Liver (tissue), 9 donors: ENCODE measurements around the gene ADORA2B. TPM values are rescaled to one million over a fixed set of nuclear protein-coding genes. Genes with fewer than 3 reads are reported as not detected.
"Not testable (repeated sequence)": the region's sequence is repeated elsewhere in the genome, so short reads cannot be mapped to it uniquely, and the experiment has no call there.

Experiments
- DNase-seq: peaks from one replicate; pipeline ENCODE4 v3.0.0-alpha.2; 2017; ENCODE audit warnings: low spot score
- H3K27ac ChIP-seq, 2 donors: one replicate each; pipeline ENCODE4 v1.7.0; 2013; ENCODE audit warnings: inconsistent platforms in 2 of 2, low read length in 2 of 2, control low read depth in 1 of 2, low read depth in 1 of 2, mild to moderate bottlenecking in 1 of 2
- H3K27me3 ChIP-seq, 4 donors: one replicate each; pipeline versions ENCODE4 v1.6.1 to v1.7.0; 2013; ENCODE audit warnings: low read length in 3 of 4, inconsistent platforms in 1 of 4, mild to moderate bottlenecking in 1 of 4, moderate library complexity in 1 of 4; ENCODE audit not compliant: control insufficient read depth in 4 of 4, insufficient read depth in 4 of 4
- H3K36me3 ChIP-seq, 4 donors: one replicate each; pipeline versions ENCODE4 v1.6.1 to v1.7.0; 2013; ENCODE audit warnings: low read length in 3 of 4, mild to moderate bottlenecking in 3 of 4, low read depth in 1 of 4, moderate library complexity in 1 of 4; ENCODE audit not compliant: control insufficient read depth in 4 of 4, insufficient read depth in 3 of 4
- H3K4me1 ChIP-seq, 4 donors: one replicate each; pipeline versions ENCODE4 v1.6.1 to v1.7.0; 2013; ENCODE audit warnings: low read length in 3 of 4, mild to moderate bottlenecking in 3 of 4, moderate library complexity in 1 of 4; ENCODE audit not compliant: control insufficient read depth in 4 of 4, insufficient read depth in 4 of 4
- H3K4me3 ChIP-seq, 3 donors: one replicate each; pipeline versions ENCODE4 v1.6.1 to v1.7.0; 2013; ENCODE audit warnings: low read length in 3 of 3, control low read depth in 1 of 3, low read depth in 1 of 3, mild to moderate bottlenecking in 1 of 3
- H3K9ac ChIP-seq, 2 donors: one replicate each; pipeline ENCODE4 v1.7.0; 2013; ENCODE audit warnings: low read length in 2 of 2, mild to moderate bottlenecking in 2 of 2, moderate library complexity in 2 of 2, control low read depth in 1 of 2, low read depth in 1 of 2
- H3K9me3 ChIP-seq, 4 donors: one replicate each; pipeline versions ENCODE4 v1.6.1 to v1.7.0; 2013; ENCODE audit warnings: low read length in 3 of 4; ENCODE audit not compliant: control insufficient read depth in 4 of 4
- EGR1 ChIP-seq, 2 donors: IDR thresholded peaks; 2 replicates each; pipeline ENCODE4 v1.6.1; 2016 to 2018; ENCODE audit warnings: antibody characterized with exemption in 2 of 2, low read depth in 2 of 2
- FOXA1 ChIP-seq: IDR thresholded peaks from 2 replicates; pipeline ENCODE4 v1.6.1; 2016; ENCODE audit warnings: antibody characterized with exemption
- FOXA2 ChIP-seq: IDR thresholded peaks from 2 replicates; pipeline ENCODE4 v1.6.1; 2016; ENCODE audit warnings: antibody characterized with exemption
- GABPA ChIP-seq, 2 donors: IDR thresholded peaks in 1 of 2; conservative IDR thresholded peaks in 1 of 2; 2 replicates each; pipeline ENCODE4 v1.6.1; 2016; ENCODE audit warnings: antibody characterized with exemption in 2 of 2, mild to moderate bottlenecking in 1 of 2, moderate library complexity in 1 of 2
- HNF4A ChIP-seq, 2 donors: conservative IDR thresholded peaks; 2 replicates each; pipeline ENCODE4 v1.6.1; 2016; ENCODE audit warnings: antibody characterized with exemption in 2 of 2, mild to moderate bottlenecking in 2 of 2
- HNF4G ChIP-seq: IDR thresholded peaks from 2 replicates; pipeline ENCODE4 v1.6.1; 2016; ENCODE audit warnings: antibody characterized with exemption
- JUND ChIP-seq, 2 donors: IDR thresholded peaks; 2 replicates each; pipeline ENCODE4 v1.6.1; 2016; ENCODE audit warnings: antibody characterized with exemption in 2 of 2
- NR2F2 ChIP-seq: IDR thresholded peaks from 2 replicates; pipeline ENCODE4 v1.6.1; 2016; ENCODE audit warnings: antibody characterized with exemption
- RAD21 ChIP-seq, 2 donors: IDR thresholded peaks; 2 replicates each; pipeline ENCODE4 v1.6.1; 2016; ENCODE audit warnings: antibody characterized with exemption in 2 of 2, mild to moderate bottlenecking in 2 of 2
- RXRA ChIP-seq, 2 donors: IDR thresholded peaks; 2 replicates each; pipeline ENCODE4 v1.6.1; 2017 to 2018; ENCODE audit warnings: antibody characterized with exemption in 2 of 2, mild to moderate bottlenecking in 1 of 2
- SP1 ChIP-seq: IDR thresholded peaks from 2 replicates; pipeline ENCODE4 v1.6.1; 2018; ENCODE audit warnings: antibody characterized with exemption, mild to moderate bottlenecking
- TAF1 ChIP-seq: conservative IDR thresholded peaks from 2 replicates; pipeline ENCODE4 v1.6.1; 2016; ENCODE audit warnings: antibody characterized with exemption, mild to moderate bottlenecking
- YY1 ChIP-seq: IDR thresholded peaks from 2 replicates; pipeline ENCODE4 v1.6.1; 2016; ENCODE audit warnings: antibody characterized with exemption, mild to moderate bottlenecking
- WGBS: extraction: QIAGEN DNeasy Blood & Tissue Kit; methylation state at CpG from one replicate; pipeline ENCODE4 v1.1.7; 2013; 5-methylcytosine and 5-hydroxymethylcytosine counted together
- polyA plus RNA-seq, 2 donors: library from polyadenylated mRNA; stranded (reverse) in 1 of 2; unstranded in 1 of 2; fragments of 200-250 nt in 1 of 2; fragments of >200 nt in 1 of 2; fragmentation: Nextera tagmentation in 1 of 2; extraction: Ambion mirVana in 1 of 2; gene quantifications; one replicate each; pipeline versions ENCODE4 v1.2.1 to v1.2.3, GENCODE V29; 2013 to 2015
- total RNA-seq, 2 donors: library from RNA; depleted of rRNA; stranded (reverse); fragments of >200 nt; gene quantifications; one replicate each; pipeline ENCODE4 v1.2.3, GENCODE V29; 2014
- TF ChIP-seq, protein P1 (sequence below): IDR thresholded peaks from 2 replicates; pipeline ENCODE4 v1.6.1; 2016; ENCODE audit warnings: antibody characterized with exemption, mild to moderate bottlenecking
- TF ChIP-seq, protein P2 (sequence below): IDR thresholded peaks from 2 replicates; pipeline ENCODE4 v1.6.1; 2016; ENCODE audit warnings: antibody characterized with exemption
- TF ChIP-seq, protein P3 (sequence below): IDR thresholded peaks from 2 replicates; pipeline ENCODE4 v1.6.1; 2016; ENCODE audit warnings: antibody characterized with exemption
- TF ChIP-seq, protein P4 (sequence below): IDR thresholded peaks from 2 replicates; pipeline ENCODE4 v1.6.1; 2016; ENCODE audit warnings: antibody characterized with exemption
- TF ChIP-seq, protein P5 (sequence below): fragments of 150-350 bp; IDR thresholded peaks from 2 replicates; pipeline ENCODE4 v1.5.1; 2017; ENCODE audit warnings: improper control_type of control experiment, low read depth, low read length; ENCODE audit not compliant: missing input control
- donor health status: healthy.
- donor health status: healthy.
- donor health status: healthy.
- donor health status: healthy.
- donor health status: healthy.

Gene ADORA2B
- total and polyA plus RNA-seq, 4 donors, result 0.24 to 3.3 (median 0.28) TPM

DNA sequence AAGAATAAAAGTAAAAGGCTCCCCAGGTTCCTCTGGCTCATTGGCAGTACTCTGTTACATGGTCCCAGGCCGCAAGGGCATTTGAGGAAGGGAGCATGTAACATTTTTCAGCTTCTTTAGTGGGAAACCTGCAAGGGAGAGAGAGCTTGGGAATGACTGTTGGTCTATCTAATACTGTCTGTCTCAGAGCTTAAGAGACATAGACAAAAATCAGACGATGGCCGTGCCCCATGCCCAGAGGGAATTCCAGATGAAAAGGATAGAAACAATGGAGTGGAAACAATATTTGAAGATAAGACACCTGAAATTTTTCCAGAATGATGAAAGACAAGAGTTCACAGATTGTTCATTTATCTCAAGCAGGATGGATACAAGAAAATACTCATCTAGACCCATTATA, 48.1 kb upstream of the ADORA2B start:
- 92% methylated on average over 3 of the region's 3 CpGs for WGBS

DNA sequence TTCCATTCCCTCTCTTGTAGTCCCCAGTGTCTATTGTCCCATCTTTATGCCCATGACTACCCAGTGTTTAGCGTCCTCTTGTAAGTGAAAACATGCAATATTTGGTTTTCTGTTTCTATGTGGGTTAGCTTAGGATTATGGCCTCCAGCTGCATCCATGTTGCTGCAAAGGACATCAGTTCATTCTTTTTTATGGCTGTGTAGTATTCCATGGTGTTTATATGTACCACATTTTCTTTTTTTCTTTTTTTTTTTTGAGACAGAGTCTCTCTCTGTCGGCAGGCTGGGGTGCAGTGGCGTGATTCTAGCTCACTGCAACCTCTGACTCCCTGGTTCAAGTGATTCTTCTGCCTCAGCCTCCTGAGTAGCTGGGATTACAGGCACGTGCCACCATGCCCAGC, 45.3 kb upstream of the ADORA2B start:
- not testable (repeated sequence) for H3K27me3 ChIP-seq, DNase-seq, H3K4me3 ChIP-seq, H3K9me3 ChIP-seq, H3K36me3 ChIP-seq, H3K27ac ChIP-seq, H3K9ac ChIP-seq, H3K4me1 ChIP-seq
- WGBS, result 95% methylated on average over 4 of the region's 4 CpGs

More for the DNA sequence above, 48.1 kb upstream of the ADORA2B start:
- Histone ChIP-seq H3K27ac (no peak overlapping the region), H3K9me3 (no peaks in the 10 kb centered on the region), H3K4me3 (no peak overlapping the region), H3K9ac (no peak overlapping the region), H3K27me3 (no peaks in the 10 kb centered on the region), H3K36me3 (no peaks in the 10 kb centered on the region), H3K4me1 (no peaks in the 10 kb centered on the region)
- TF ChIP-seq RAD21 (IDR thresholded peaks at IDR 0.05) (no peak), EGR1 (IDR thresholded peaks at IDR 0.05; ENCODE audit: low read depth in 2 of 2) (no peak), FOXA1 (no peak), JUND (IDR thresholded peaks at IDR 0.05) (no peak), GABPA (IDR thresholded peaks at IDR 0.05 in 1 of 2, conservative IDR thresholded peaks at IDR 0.05 in 1 of 2) (no peak), YY1 (no peak), TAF1 (no peak), HNF4A (conservative IDR thresholded peaks at IDR 0.05) (no peak)
- TF ChIP-seq, protein P1, sequence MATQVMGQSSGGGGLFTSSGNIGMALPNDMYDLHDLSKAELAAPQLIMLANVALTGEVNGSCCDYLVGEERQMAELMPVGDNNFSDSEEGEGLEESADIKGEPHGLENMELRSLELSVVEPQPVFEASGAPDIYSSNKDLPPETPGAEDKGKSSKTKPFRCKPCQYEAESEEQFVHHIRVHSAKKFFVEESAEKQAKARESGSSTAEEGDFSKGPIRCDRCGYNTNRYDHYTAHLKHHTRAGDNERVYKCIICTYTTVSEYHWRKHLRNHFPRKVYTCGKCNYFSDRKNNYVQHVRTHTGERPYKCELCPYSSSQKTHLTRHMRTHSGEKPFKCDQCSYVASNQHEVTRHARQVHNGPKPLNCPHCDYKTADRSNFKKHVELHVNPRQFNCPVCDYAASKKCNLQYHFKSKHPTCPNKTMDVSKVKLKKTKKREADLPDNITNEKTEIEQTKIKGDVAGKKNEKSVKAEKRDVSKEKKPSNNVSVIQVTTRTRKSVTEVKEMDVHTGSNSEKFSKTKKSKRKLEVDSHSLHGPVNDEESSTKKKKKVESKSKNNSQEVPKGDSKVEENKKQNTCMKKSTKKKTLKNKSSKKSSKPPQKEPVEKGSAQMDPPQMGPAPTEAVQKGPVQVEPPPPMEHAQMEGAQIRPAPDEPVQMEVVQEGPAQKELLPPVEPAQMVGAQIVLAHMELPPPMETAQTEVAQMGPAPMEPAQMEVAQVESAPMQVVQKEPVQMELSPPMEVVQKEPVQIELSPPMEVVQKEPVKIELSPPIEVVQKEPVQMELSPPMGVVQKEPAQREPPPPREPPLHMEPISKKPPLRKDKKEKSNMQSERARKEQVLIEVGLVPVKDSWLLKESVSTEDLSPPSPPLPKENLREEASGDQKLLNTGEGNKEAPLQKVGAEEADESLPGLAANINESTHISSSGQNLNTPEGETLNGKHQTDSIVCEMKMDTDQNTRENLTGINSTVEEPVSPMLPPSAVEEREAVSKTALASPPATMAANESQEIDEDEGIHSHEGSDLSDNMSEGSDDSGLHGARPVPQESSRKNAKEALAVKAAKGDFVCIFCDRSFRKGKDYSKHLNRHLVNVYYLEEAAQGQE, result no peak
- TF ChIP-seq, protein P2, sequence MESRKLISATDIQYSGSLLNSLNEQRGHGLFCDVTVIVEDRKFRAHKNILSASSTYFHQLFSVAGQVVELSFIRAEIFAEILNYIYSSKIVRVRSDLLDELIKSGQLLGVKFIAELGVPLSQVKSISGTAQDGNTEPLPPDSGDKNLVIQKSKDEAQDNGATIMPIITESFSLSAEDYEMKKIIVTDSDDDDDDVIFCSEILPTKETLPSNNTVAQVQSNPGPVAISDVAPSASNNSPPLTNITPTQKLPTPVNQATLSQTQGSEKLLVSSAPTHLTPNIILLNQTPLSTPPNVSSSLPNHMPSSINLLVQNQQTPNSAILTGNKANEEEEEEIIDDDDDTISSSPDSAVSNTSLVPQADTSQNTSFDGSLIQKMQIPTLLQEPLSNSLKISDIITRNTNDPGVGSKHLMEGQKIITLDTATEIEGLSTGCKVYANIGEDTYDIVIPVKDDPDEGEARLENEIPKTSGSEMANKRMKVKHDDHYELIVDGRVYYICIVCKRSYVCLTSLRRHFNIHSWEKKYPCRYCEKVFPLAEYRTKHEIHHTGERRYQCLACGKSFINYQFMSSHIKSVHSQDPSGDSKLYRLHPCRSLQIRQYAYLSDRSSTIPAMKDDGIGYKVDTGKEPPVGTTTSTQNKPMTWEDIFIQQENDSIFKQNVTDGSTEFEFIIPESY, result no peak
- TF ChIP-seq, protein P3, sequence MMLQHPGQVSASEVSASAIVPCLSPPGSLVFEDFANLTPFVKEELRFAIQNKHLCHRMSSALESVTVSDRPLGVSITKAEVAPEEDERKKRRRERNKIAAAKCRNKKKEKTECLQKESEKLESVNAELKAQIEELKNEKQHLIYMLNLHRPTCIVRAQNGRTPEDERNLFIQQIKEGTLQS, result no peak
- no peak for DNase-seq

DNA sequence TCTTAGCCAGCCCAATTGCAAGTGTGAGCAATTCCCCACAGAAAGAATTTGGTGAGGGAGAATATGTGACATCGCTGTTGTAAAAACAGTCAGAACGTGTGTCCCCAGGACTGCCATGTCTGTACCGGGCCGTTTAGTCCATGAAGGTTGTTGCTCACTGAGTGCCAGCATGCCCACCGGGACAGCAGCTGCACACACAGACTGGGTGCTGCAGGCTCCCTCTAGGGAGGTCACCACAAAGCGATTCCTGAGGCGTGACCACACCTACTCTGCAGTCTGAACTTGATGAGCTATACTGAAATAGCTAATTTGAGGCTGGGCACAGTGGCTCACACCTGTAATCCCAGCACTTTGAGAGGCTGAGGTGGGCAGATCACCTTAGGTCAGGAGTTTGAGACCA, 44.1 kb upstream of the ADORA2B start:
- no peaks in the 10 kb centered on the region for H3K27me3 ChIP-seq
- no peak for DNase-seq
- WGBS, result 80% methylated on average over 7 of the region's 7 CpGs
- H3K4me3 ChIP-seq, result no peak overlapping the region
- H3K9ac ChIP-seq, result no peak overlapping the region
- H3K27ac ChIP-seq, result no peak overlapping the region
- no peaks in the 10 kb centered on the region for H3K9me3 ChIP-seq
- H3K36me3 ChIP-seq, result no peaks in the 10 kb centered on the region
- H3K4me1 ChIP-seq, result no peaks in the 10 kb centered on the region
- TF ChIP-seq SP1 (no peak), RAD21 (IDR thresholded peaks at IDR 0.05) (no peak), JUND (IDR thresholded peaks at IDR 0.05) (no peak), NR2F2 (no peak), HNF4A (conservative IDR thresholded peaks at IDR 0.05) (no peak), GABPA (IDR thresholded peaks at IDR 0.05 in 1 of 2, conservative IDR thresholded peaks at IDR 0.05 in 1 of 2) (no peak), RXRA (IDR thresholded peaks at IDR 0.05) (no peak), YY1 (no peak), FOXA2 (no peak), FOXA1 (no peak), HNF4G (no peak)
- TF ChIP-seq, protein P4, sequence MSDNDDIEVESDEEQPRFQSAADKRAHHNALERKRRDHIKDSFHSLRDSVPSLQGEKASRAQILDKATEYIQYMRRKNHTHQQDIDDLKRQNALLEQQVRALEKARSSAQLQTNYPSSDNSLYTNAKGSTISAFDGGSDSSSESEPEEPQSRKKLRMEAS, result no peak
- TF ChIP-seq, protein P5, sequence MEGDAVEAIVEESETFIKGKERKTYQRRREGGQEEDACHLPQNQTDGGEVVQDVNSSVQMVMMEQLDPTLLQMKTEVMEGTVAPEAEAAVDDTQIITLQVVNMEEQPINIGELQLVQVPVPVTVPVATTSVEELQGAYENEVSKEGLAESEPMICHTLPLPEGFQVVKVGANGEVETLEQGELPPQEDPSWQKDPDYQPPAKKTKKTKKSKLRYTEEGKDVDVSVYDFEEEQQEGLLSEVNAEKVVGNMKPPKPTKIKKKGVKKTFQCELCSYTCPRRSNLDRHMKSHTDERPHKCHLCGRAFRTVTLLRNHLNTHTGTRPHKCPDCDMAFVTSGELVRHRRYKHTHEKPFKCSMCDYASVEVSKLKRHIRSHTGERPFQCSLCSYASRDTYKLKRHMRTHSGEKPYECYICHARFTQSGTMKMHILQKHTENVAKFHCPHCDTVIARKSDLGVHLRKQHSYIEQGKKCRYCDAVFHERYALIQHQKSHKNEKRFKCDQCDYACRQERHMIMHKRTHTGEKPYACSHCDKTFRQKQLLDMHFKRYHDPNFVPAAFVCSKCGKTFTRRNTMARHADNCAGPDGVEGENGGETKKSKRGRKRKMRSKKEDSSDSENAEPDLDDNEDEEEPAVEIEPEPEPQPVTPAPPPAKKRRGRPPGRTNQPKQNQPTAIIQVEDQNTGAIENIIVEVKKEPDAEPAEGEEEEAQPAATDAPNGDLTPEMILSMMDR, result no peak
- TF ChIP-seq, protein P3, result no peak
